ENCODE data around the gene SLC5A10.
"Not testable (repeated sequence)": the region's sequence is repeated elsewhere in the genome, so short reads cannot be mapped to it uniquely, and the experiment has no call there.

SLC5A10 gene

DNA sequence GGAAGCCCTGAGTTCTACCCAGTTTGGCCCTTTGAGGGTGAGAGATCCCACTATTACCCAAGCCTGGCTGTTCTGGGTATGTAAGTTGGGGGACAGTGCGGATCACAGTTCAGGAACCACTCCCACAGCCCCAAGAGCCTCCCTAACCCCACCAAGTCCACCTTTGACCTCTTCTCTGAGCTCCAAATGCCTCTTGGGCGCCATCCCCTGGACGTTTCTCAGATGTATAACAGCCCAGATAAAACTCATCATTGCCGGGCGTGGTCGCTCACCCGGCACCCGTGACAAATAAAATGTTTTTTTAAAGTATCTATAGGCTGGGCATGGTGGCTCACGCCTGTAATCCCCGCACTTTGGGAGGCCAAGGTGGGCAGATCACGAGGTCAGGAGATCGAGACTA, 103.5 kb downstream of the SLC5A10 start:
- H3K9me3 ChIP-seq (replicated peaks; ENCODE audit: insufficient read depth, low read length); DNase-seq; H3K4me2 ChIP-seq (ENCODE audit: low read depth, low read length); H4K20me1 ChIP-seq (ENCODE audit: insufficient read depth, low read length); H3K9me2 ChIP-seq (replicated peaks; ENCODE audit: insufficient read depth, low read length); H3K27ac ChIP-seq (ENCODE audit: low read length); H3K4me3 ChIP-seq (ENCODE audit: low read length); H3K36me3 ChIP-seq (replicated peaks; ENCODE audit: insufficient read depth, low read length); H3K9ac ChIP-seq (ENCODE audit: low read length); H3K4me1 ChIP-seq (ENCODE audit: low read length); H2AFZ ChIP-seq (ENCODE audit: low read length); H3K79me2 ChIP-seq (ENCODE audit: low read length); H3F3A ChIP-seq (ENCODE audit: insufficient read depth, low read length); H3K27me3 ChIP-seq (replicated peaks; ENCODE audit: insufficient read depth, low read length): not testable (repeated sequence)

DNA sequence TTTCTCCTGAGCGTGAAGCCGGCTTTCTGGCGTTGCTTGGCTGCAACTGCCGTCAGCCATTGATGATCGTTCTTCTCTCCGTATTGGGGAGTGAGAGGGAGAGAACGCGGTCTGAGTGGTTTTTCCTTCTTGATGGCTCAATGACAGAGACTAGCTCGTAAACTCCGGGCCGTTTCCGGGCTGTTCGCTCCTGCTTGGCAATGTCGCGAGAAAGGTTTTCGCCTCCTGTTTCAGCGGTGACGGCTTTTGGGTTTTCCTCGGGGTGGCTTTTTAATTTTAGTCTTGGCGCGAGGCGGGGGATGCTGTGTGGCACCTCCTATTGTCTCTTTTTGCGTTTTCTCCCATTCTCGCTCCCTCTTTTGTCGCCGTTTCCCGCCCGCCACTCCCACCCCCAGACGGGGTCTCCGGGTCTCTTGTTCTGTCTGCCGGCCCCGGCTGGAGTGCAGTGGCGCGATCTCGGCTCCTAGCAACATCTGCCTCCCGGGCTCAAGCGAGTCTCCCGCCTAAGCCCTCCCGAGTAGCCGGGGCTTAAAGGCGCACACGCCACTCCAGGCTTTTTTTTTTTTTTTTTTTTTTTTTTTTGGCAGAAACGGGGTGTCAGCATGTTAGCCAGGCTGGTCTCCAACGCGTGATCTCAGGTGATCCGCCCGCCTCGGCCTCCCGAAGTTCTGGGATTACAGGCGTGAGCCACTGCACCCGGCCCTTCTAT, 110.2 kb downstream of the SLC5A10 start:
- not testable (repeated sequence) for H3K36me3 ChIP-seq (replicated peaks; ENCODE audit: insufficient read depth, low read length); H3K9ac ChIP-seq (ENCODE audit: low read length); H3K27ac ChIP-seq (ENCODE audit: low read length); H3K4me2 ChIP-seq (ENCODE audit: low read depth, low read length); DNase-seq; H3K79me2 ChIP-seq (ENCODE audit: low read length); H3K9me3 ChIP-seq (replicated peaks; ENCODE audit: insufficient read depth, low read length); H3F3A ChIP-seq (ENCODE audit: insufficient read depth, low read length); H3K4me3 ChIP-seq (ENCODE audit: low read length); H3K27me3 ChIP-seq (replicated peaks; ENCODE audit: insufficient read depth, low read length); H3K4me1 ChIP-seq (ENCODE audit: low read length); H2AFZ ChIP-seq (ENCODE audit: low read length); H4K20me1 ChIP-seq (ENCODE audit: insufficient read depth, low read length); H3K9me2 ChIP-seq (replicated peaks; ENCODE audit: insufficient read depth, low read length)

DNA sequence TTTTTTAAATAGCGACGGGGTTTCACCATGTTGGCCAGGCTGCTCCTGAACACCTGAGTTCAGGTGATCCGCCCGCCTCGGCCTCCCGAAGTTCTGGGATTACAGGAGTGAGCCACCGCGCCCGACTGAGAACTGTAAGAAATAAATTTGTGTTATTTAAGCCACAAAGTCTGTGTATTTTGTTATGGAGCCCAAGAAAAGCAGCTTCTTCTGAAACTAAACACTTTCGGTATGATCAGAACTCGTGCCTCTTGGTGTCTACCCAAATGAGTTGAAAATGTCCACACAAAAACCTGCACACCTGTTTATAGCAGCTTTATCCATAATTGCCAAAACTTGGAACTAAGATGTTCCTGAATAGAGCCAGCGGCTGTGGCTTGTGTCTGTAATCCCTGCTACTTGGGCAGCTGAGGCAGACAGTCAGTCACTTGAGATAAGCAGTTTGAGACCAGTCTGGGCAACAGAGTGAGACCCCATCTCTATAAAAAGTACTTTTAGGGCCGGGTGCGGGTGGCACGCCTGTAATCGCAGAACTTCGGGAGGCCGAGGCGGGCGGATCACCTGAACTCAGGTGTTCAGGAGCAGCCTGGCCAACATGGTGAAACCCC, 110.9 kb downstream of the SLC5A10 start:
- not testable (repeated sequence) for H3K79me2 ChIP-seq (ENCODE audit: low read length); H3K27ac ChIP-seq (ENCODE audit: low read length); H3K4me3 ChIP-seq (ENCODE audit: low read length); DNase-seq; H3K4me1 ChIP-seq (ENCODE audit: low read length); H2AFZ ChIP-seq (ENCODE audit: low read length); H3K9ac ChIP-seq (ENCODE audit: low read length); H3K9me3 ChIP-seq (replicated peaks; ENCODE audit: insufficient read depth, low read length); H3K27me3 ChIP-seq (replicated peaks; ENCODE audit: insufficient read depth, low read length); H3F3A ChIP-seq (ENCODE audit: insufficient read depth, low read length); H3K9me2 ChIP-seq (replicated peaks; ENCODE audit: insufficient read depth, low read length); H3K36me3 ChIP-seq (replicated peaks; ENCODE audit: insufficient read depth, low read length); H4K20me1 ChIP-seq (ENCODE audit: insufficient read depth, low read length); H3K4me2 ChIP-seq (ENCODE audit: low read depth, low read length)

DNA sequence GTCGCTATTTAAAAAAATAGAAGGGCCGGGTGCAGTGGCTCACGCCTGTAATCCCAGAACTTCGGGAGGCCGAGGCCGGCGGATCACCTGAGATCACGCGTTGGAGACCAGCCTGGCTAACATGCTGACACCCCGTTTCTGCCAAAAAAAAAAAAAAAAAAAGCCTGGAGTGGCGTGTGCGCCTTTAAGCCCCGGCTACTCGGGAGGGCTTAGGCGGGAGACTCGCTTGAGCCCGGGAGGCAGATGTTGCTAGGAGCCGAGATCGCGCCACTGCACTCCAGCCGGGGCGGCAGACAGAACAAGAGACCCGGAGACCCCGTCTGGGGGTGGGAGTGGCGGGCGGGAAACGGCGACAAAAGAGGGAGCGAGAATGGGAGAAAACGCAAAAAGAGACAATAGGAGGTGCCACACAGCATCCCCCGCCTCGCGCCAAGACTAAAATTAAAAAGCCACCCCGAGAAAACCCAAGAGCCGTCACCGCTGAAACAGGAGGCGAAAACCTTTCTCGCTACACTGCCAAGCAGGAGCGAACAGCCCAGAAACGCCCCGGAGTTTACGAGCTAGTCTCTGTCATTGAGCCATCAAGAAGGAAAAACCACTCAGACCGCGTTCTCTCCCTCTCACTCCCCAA, 111.5 kb downstream of the SLC5A10 start:
- H3K4me2 ChIP-seq (ENCODE audit: low read depth, low read length); H3K4me1 ChIP-seq (ENCODE audit: low read length); H3K27me3 ChIP-seq (replicated peaks; ENCODE audit: insufficient read depth, low read length); H4K20me1 ChIP-seq (ENCODE audit: insufficient read depth, low read length); H3K36me3 ChIP-seq (replicated peaks; ENCODE audit: insufficient read depth, low read length); H3K9me3 ChIP-seq (replicated peaks; ENCODE audit: insufficient read depth, low read length); H3K4me3 ChIP-seq (ENCODE audit: low read length); H3K9ac ChIP-seq (ENCODE audit: low read length); H2AFZ ChIP-seq (ENCODE audit: low read length); DNase-seq; H3F3A ChIP-seq (ENCODE audit: insufficient read depth, low read length); H3K27ac ChIP-seq (ENCODE audit: low read length); H3K79me2 ChIP-seq (ENCODE audit: low read length); H3K9me2 ChIP-seq (replicated peaks; ENCODE audit: insufficient read depth, low read length): not testable (repeated sequence)

DNA sequence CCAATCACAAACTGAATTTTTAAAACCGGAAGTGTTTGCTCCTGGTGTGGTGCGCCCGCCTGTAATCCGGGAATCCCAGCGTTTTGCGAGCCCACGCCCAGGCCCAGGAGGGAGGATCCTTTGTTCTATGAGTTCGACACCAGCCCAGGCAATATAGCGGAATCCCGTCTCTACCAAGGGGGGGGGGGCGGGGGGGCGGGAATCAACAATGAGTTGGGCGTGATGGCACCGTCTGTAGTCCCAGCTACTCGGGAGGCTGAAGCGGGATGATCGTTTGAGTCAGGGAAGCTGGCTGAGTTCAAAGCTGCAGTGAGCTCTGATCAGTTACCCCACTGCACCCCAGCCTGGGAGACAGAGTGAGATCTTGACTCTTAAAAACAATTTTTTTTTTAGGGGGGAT, 112.4 kb downstream of the SLC5A10 start:
- not testable (repeated sequence) for H3K36me3 ChIP-seq (replicated peaks; ENCODE audit: insufficient read depth, low read length); H3K9ac ChIP-seq (ENCODE audit: low read length); H3F3A ChIP-seq (ENCODE audit: insufficient read depth, low read length); H3K4me3 ChIP-seq (ENCODE audit: low read length); H3K27me3 ChIP-seq (replicated peaks; ENCODE audit: insufficient read depth, low read length); DNase-seq; H4K20me1 ChIP-seq (ENCODE audit: insufficient read depth, low read length); H3K4me1 ChIP-seq (ENCODE audit: low read length); H3K9me3 ChIP-seq (replicated peaks; ENCODE audit: insufficient read depth, low read length); H3K79me2 ChIP-seq (ENCODE audit: low read length); H3K27ac ChIP-seq (ENCODE audit: low read length); H3K9me2 ChIP-seq (replicated peaks; ENCODE audit: insufficient read depth, low read length); H3K4me2 ChIP-seq (ENCODE audit: low read depth, low read length); H2AFZ ChIP-seq (ENCODE audit: low read length)

DNA sequence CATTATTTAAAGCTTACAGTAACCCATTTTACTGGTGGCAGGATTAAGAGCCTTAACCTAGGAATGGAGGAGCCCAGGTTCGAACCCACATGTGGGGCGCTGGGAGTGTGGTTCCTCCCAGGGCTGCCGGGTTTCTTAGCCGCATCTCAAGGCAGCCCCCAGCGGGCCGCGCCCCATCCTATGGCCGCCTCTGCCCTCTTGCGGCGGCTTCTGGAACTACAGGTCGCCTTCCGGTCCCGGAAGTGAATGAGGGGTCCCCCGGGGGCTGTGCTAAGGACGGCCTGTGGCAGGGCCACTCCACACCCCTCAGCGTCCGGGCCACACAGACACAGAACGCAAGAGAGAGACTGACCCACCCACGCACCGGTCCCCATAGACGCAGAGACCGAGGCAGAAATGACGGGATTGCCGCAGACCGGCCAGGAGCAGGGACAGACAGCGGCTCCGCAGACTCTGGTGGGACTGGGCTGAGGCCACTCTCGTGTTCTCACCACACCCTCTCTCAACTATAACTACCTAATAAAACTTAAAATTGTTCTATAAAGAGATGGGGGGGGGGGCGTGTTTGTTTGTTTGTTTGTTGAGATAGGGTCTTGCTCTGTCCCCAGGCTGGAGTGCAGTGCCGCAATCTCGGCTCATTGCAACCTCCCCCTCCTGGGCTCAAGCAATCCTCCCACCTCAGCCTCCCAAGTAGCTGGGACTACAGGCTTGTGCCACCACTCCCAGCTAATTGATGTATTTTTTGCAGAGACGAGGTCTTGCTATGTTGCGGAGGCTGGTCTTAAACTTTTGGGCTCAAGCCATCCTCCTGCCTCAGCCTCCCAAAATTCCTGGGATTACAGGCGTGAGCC, 118.6 kb downstream of the SLC5A10 start:
- not testable (repeated sequence) for H3K36me3 ChIP-seq (replicated peaks; ENCODE audit: insufficient read depth, low read length); H3K27me3 ChIP-seq (replicated peaks; ENCODE audit: insufficient read depth, low read length); H3K4me1 ChIP-seq (ENCODE audit: low read length); H3F3A ChIP-seq (ENCODE audit: insufficient read depth, low read length); H3K9me3 ChIP-seq (replicated peaks; ENCODE audit: insufficient read depth, low read length); H3K79me2 ChIP-seq (ENCODE audit: low read length); H3K4me2 ChIP-seq (ENCODE audit: low read depth, low read length); H3K9me2 ChIP-seq (replicated peaks; ENCODE audit: insufficient read depth, low read length); H4K20me1 ChIP-seq (ENCODE audit: insufficient read depth, low read length); DNase-seq; H3K9ac ChIP-seq (ENCODE audit: low read length); H3K27ac ChIP-seq (ENCODE audit: low read length); H2AFZ ChIP-seq (ENCODE audit: low read length); H3K4me3 ChIP-seq (ENCODE audit: low read length)
